SK-N-SH treated with all-trans-retinoic acid at 6 μM for 48 hours (cell line): ENCODE data around the gene ADARB2.

Source experiments
- ARNTL ChIP-seq: fragments of 450-650 bp; formaldehyde crosslinking; IDR thresholded peaks from 2 replicates; pipeline ENCODE4 v1.5.0; 2020; ENCODE audit warnings: low read depth, mild to moderate bottlenecking, moderate library complexity, borderline replicate concordance
- CSRNP3 ChIP-seq: fragments of 250-450 bp; sonication (Bioruptor Pico); IDR thresholded peaks from 2 replicates; pipeline ENCODE4 v1.5.1; 2021; ENCODE audit warnings: mild to moderate bottlenecking, moderate library complexity
- ESRRG ChIP-seq: fragments of 250-450 bp; sonication (Bioruptor Pico); IDR thresholded peaks from 2 replicates; pipeline ENCODE4 v1.6.1; 2021; ENCODE audit warnings: mild to moderate bottlenecking
- ISL1 ChIP-seq: fragments of 250-450 bp; sonication (Bioruptor Pico); IDR thresholded peaks from 2 replicates; pipeline ENCODE4 v2.1.2; 2022; ENCODE audit warnings: mild to moderate bottlenecking, moderate library complexity
- PPARA ChIP-seq: fragments of 250-450 bp; sonication (Bioruptor Pico); IDR thresholded peaks from 2 replicates; pipeline ENCODE4 v1.5.0; 2020; ENCODE audit warnings: mild to moderate bottlenecking, borderline replicate concordance
- ZFP3 ChIP-seq: fragments of 250-450 bp; sonication (Bioruptor Pico); IDR thresholded peaks from 2 replicates; pipeline ENCODE4 v1.5.0; 2020; ENCODE audit warnings: mild to moderate bottlenecking, moderate library complexity
- ZFP30 ChIP-seq: fragments of 450-650 bp; formaldehyde crosslinking; IDR thresholded peaks from 2 replicates; pipeline ENCODE4 v1.5.0; 2022; ENCODE audit warnings: mild to moderate bottlenecking, moderate library complexity
- TF ChIP-seq, protein P1 (sequence below): fragments of 250-450 bp; sonication (Bioruptor Pico); IDR thresholded peaks from 2 replicates; pipeline ENCODE4 v1.8.0; 2020; ENCODE audit warnings: mild to moderate bottlenecking, moderate library complexity, borderline replicate concordance
- TF ChIP-seq, protein P2 (sequence below): fragments of 250-450 bp; sonication (Bioruptor Pico); IDR thresholded peaks from 2 replicates; pipeline ENCODE4 v1.5.1; 2020; ENCODE audit warnings: low read depth, mild to moderate bottlenecking, moderate library complexity

- TF ChIP-seq, protein P1, sequence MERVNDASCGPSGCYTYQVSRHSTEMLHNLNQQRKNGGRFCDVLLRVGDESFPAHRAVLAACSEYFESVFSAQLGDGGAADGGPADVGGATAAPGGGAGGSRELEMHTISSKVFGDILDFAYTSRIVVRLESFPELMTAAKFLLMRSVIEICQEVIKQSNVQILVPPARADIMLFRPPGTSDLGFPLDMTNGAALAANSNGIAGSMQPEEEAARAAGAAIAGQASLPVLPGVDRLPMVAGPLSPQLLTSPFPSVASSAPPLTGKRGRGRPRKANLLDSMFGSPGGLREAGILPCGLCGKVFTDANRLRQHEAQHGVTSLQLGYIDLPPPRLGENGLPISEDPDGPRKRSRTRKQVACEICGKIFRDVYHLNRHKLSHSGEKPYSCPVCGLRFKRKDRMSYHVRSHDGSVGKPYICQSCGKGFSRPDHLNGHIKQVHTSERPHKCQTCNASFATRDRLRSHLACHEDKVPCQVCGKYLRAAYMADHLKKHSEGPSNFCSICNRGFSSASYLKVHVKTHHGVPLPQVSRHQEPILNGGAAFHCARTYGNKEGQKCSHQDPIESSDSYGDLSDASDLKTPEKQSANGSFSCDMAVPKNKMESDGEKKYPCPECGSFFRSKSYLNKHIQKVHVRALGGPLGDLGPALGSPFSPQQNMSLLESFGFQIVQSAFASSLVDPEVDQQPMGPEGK (CRISPR knock-in tag), result no peak
- TF ChIP-seq ARNTL (no peak), ESRRG (CRISPR knock-in tag) (no peak), ISL1 (no peak), CSRNP3 (CRISPR knock-in tag) (no peak), ZFP30 (CRISPR knock-in tag) (no peak), PPARA (CRISPR knock-in tag) (no peak), ZFP3 (CRISPR knock-in tag) (no peak)
- TF ChIP-seq, protein P2, sequence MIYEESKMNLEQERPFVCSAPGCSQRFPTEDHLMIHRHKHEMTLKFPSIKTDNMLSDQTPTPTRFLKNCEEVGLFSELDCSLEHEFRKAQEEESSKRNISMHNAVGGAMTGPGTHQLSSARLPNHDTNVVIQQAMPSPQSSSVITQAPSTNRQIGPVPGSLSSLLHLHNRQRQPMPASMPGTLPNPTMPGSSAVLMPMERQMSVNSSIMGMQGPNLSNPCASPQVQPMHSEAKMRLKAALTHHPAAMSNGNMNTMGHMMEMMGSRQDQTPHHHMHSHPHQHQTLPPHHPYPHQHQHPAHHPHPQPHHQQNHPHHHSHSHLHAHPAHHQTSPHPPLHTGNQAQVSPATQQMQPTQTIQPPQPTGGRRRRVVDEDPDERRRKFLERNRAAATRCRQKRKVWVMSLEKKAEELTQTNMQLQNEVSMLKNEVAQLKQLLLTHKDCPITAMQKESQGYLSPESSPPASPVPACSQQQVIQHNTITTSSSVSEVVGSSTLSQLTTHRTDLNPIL, result no peak
Observed at GRCh38 chr10:1666147-1666546, 71.2 kb downstream of the ADARB2 start.
